Fibroblast of skin of abdomen (primary cell): ENCODE data around the gene TRIM73.
"Not testable (repeated sequence)": the region's sequence is repeated elsewhere in the genome, so short reads cannot be mapped to it uniquely, and the experiment has no call there.

Experiments used
- DNase-seq: peaks from one replicate; pipeline ENCODE4 v3.0.0-alpha.2; 2013

Gene TRIM73

GRCh38 chr7:75415829-75416373 lies 20.5 kb downstream of the TRIM73 start:
- not testable (repeated sequence) for DNase-seq

- not testable (repeated sequence) for DNase-seq
Observed at GRCh38 chr7:75416787-75417186, 21.4 kb downstream of the TRIM73 start.

GRCh38 chr7:75418292-75418858 lies 22.9 kb downstream of the TRIM73 start:
- DNase-seq: not testable (repeated sequence)

GRCh38 chr7:75419210-75419609 lies 23.8 kb downstream of the TRIM73 start:
- DNase-seq: not testable (repeated sequence)

- DNase-seq: not testable (repeated sequence)
Observed at GRCh38 chr7:75419693-75420092, 24.3 kb downstream of the TRIM73 start.

GRCh38 chr7:75420152-75420551 lies 24.7 kb downstream of the TRIM73 start:
- not testable (repeated sequence) for DNase-seq

- DNase-seq: not testable (repeated sequence)
Observed at GRCh38 chr7:75421798-75422710, 26.6 kb downstream of the TRIM73 start.

GRCh38 chr7:75423481-75423880 lies 28.1 kb downstream of the TRIM73 start:
- not testable (repeated sequence) for DNase-seq

GRCh38 chr7:75439000-75439399 lies 43.6 kb downstream of the TRIM73 start:
- DNase-seq: not testable (repeated sequence)

- not testable (repeated sequence) for DNase-seq
Observed at GRCh38 chr7:75442101-75442464, 46.7 kb downstream of the TRIM73 start.

GRCh38 chr7:75442465-75443111 lies 47.2 kb downstream of the TRIM73 start:
- peak; percentile 11 for DNase-seq

GRCh38 chr7:75449946-75450345 lies 54.5 kb downstream of the TRIM73 start:
- DNase-seq: not testable (repeated sequence)

- DNase-seq: not testable (repeated sequence)
Observed at GRCh38 chr7:75452494-75452955, 57.1 kb downstream of the TRIM73 start.
